COR-L47 (cell line): ENCODE results near the gene ABCC4.
A peak's percentile ranks its signal among the peaks of the same experiment; 100 is the strongest.

Source experiments
- DNase-seq: peaks from one replicate; lab custom pipeline; 2025; lab: John Stamatoyannopoulos, UW

Gene ABCC4

DNA sequence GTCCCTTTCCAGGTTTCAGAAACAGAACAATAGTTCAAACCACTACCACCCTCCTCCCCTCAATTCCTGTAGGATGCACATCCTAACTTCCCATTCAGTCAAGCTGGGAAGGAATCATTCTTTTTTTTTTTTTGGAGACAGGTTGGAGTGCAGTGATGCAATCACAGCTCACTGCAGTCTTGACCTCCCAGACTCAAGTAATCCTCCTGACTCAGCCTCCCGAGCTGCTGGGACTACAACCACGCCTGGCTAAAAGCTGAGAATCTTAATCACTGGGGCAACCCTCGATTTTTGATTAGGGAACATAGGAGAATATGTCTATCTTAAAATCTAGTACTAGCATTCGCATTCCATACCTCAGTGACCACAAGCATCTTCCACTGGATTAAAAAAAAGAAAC, 146.2 kb downstream of the ABCC4 start:
- no peak for DNase-seq

DNA sequence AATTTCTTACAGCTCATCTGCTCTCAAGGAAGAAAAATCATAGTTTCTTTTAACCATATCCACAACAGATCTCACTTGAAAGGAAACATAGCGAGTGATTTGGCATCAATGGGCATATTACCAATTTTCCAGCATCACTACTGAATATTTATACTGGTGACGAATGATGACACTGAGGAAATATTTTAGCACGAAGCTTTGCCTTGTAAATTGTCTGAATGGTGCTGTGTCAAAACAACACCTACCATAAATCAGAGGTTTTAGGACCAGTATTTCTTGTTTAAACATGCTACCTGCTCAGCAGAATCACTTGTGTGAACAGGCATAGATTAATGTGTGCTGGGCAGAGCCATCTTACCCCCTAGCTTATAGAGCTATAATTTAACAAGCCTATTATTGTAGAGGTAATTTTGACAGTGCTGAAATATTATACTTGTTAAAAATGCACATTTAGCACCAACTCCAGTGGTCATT, 146.8 kb downstream of the ABCC4 start:
- DNase-seq, result peak; percentile 12

GRCh38 chr13:95153647-95154412, 147.4 kb downstream of the ABCC4 start:
- DNase-seq, result peak; percentile 4

DNA sequence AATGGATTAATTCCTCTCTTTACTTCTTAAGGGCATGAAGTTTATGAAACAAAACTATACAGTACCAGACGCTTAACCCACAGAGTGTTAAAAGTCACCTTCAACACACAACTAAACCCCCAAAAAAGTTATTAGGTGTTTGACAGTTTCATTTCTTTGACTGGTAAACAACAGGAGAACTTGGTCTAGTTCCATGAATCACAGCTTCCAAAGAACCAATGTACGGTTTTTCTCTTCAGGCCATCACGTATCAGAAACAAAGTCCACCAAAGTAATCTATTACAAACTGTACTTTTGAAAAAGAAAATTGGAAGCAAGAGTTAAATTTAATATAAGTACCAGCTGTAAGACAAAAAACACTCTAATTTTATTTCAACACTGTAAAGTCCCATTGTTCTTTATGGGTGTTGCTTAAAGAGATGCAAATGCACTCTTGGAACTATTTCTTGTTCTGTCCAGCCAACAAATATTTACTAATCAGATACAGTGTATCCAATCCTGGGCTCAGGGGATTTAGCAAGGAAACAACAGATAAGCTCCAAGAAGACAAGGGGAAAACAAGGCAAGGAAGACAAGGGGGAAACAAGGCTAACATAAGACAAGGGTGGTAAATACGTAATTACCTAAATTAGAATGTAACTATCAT, 149.2 kb downstream of the ABCC4 start:
- DNase-seq, result no peak

- DNase-seq, result no peak
Observed at GRCh38 chr13:95150555-95150954, 150.7 kb downstream of the ABCC4 start.

- no peak for DNase-seq
Observed at GRCh38 chr13:95146486-95146885, 154.8 kb downstream of the ABCC4 start.

- no peak for DNase-seq
Observed at GRCh38 chr13:95145587-95145986, 155.7 kb downstream of the ABCC4 start.

DNA sequence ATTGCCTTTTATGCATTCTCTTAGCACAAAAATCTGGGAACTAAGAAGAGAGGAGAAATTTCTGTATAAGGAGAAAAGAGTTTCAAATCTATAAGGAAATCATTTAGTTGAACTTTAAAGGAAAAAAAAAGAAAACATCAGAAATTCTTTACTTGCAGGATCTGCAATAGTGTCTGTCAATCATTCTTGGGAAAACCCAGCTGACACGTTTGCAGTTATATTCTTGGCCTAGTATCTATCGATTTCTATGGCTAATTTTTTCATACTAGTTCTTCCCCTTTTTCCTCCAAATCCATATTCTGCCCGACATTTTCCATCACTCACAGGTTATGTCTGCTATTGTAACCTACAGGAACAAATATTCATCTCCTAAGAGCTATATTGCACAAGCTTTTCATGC, 160.7 kb downstream of the ABCC4 start:
- DNase-seq, result no peak

- no peak for DNase-seq
Observed at GRCh38 chr13:95138876-95139585, 162.2 kb downstream of the ABCC4 start.

- DNase-seq, result no peak
Observed at GRCh38 chr13:95137096-95137495, 164.2 kb downstream of the ABCC4 start.

GRCh38 chr13:95136638-95137037, 164.6 kb downstream of the ABCC4 start:
- no peak for DNase-seq

GRCh38 chr13:95133498-95133897, 167.8 kb downstream of the ABCC4 start:
- DNase-seq, result no peak

- no peak for DNase-seq
Observed at GRCh38 chr13:95129004-95129403, 172.2 kb downstream of the ABCC4 start.

GRCh38 chr13:95128045-95128643, 173.1 kb downstream of the ABCC4 start:
- DNase-seq, result peak; percentile 91

DNA sequence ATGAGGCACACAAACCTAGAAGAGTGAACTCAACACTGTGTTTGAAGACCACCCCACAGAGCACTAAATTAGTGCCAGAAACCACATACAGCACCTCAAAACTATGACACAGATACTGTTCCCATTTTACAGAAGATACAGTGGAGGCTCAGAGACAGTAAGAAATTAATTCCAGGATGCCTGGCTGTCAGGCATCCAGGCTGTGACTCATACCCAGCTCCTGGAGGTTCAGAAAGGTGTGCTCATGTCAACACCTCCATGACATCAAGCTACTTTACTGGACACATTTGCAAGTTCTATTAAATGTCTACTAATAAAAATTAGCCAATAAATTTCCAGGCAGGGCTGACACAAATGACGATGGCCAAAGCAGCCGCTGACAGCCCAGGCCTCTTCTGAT, 176.3 kb downstream of the ABCC4 start:
- no peak for DNase-seq

- no peak for DNase-seq
Observed at GRCh38 chr13:95123726-95124125, 177.5 kb downstream of the ABCC4 start.

- no peak for DNase-seq
Observed at GRCh38 chr13:95122063-95122462, 179.2 kb downstream of the ABCC4 start.

DNA sequence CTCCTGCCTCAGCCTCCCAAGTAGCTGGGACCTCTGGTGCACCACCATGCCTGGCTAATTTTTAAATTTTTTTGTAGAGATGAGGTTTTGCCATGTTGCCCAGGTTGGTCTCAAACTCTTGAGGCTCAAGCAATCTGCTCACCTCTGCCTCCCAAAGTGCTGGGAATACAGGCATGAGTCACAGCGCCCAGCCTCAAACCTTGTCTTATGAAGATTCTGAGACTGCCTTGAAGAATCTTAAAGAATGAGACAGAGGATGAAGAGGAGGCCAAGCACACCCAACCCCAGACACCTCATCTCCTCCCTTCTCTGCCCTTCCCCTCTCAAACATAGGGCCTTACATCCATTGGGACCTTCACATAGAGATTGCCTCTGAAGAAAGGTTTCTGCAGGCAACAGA, 179.7 kb downstream of the ABCC4 start:
- no peak for DNase-seq

DNA sequence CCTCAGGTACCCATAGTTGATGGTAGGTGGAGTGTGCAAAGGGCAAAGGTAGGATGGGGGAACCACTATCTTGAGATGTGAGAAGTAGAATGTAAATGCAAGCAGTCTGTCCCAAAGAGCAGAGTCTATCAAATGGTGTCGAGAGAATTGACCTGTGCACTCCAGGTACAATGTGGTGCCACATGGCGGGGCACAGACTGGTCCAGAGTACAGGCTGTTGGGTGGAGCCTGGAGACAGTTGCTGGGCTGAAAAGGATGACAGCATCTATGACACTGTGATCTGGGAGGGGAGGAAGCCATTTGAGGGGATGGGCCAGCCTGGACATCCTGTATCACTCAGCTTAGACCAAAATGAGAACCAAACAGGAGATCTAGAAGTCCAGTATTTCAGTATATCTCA, 180.6 kb downstream of the ABCC4 start:
- no peak for DNase-seq

GRCh38 chr13:95118541-95119324, 182.5 kb downstream of the ABCC4 start:
- DNase-seq, result no peak

DNA sequence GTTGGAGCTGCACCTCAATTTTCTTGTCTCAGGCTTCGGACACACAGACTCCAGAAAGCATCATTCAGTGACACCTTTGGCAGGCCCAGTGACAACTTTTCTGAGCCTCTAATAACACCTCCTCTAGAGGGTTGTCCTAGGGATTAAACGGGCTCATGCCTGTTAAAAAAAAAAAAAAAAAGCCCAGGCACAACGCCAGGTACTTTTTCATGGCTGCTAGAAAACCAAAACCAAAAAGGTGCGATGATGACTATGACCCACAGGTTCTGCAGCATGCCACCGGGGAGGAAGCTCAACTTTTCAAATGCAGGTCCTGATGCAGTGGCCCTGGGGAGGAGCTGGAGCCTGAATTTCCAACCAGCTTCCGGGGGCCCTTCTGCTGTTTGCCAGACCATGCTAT, 184.2 kb downstream of the ABCC4 start:
- no peak for DNase-seq

DNA sequence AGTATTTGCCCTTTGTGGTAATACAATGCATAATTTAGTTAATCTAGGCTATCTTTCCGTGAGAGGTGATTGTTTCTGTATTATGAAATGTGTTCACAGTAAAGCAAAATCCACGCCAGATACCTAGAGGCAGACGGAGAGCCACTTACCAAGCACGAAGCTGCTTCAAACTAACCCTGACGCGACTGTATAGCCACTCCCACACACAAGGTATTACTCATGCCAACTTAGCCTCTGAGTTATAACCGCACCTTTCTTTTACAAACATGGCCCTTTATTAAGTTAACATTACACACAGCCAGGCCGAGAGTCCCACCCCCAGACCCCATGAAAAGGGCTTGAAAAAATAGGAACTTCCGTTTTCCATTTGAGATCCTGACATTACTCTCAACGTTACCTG, 185.7 kb downstream of the ABCC4 start:
- no peak for DNase-seq
